Epidermal melanocyte (primary cell): ENCODE measurements around the gene HIF3A.
A peak's percentile ranks its signal among the peaks of the same experiment; 100 is the strongest.

Source experiments
- DNase-seq: peaks from one replicate; pipeline ENCODE4 v3.0.0; 2011; ENCODE audit warnings: low spot score; ENCODE audit not compliant: insufficient read length

Gene HIF3A

DNA sequence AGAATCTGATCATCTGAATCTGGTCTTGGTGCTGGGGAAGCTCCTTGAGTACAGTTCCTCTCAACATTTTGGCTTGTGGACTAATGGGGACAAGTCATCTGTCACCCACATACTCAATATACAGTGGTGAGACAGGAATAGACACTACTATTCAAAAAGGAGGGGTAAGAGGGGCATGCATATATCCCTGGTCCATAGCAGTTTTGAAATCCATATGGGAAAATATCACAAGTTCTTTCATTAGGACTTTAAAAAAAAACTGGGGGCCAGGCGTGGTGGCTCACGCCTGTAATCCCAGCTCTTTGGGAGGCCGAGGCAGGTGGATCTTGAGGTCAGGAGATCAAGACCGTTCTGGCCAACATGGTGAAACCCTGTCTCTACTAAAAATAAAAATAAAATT, 29.8 kb downstream of the HIF3A start:
- no peak for DNase-seq

GRCh38 chr19:46328079-46328478, 31.2 kb downstream of the HIF3A start:
- no peak for DNase-seq

DNA sequence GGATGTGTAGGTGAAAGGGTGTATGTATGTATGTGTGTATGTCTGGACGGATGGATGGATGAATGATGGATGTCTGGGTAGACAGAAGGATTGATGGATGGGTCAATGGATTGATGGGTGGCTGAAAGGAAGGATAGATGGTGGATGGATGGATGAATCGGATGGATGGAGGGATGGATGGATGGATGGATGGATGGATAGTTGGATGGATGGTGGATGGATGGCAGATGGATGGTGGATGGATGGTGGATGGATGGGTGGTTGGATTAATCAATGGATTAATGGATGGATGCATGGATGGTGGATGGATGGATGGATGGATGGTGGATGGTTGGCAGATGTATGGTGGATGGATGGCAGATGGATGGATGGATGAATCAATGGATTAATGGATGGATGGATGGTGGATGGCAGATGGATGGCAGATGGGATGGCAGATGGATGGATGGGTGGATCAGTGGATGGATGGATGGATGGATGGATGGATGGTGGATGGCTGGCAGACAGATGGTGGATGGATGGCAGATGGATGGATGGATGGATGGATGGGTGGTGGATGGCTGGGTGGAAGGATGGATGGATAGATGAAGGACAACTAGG, 33.6 kb downstream of the HIF3A start:
- no peak for DNase-seq

DNA sequence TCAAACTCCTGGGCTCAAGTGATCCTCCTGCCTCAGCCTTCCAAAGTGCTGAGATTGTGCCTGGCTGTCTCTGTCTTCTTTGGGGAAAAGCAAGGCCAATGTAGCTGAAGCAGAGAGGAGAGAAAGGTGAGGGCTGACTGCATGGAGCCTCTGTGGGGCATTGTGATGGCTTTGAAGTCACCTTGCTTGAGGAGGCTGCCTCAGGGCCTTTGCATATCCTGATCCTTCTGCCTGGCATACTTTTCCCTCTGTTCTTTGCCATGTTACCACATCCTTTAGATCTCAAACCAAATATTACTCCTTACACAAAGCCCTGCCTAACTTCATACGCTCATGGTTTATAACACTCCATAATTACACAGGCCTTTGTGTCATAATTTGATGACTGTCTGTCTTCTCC, 40.6 kb downstream of the HIF3A start:
- no peak for DNase-seq

- DNase-seq: no peak
These were observed 42.6 kb downstream of the HIF3A start for GRCh38 chr19:46339446-46339845.

GRCh38 chr19:46340051-46340659, 43.3 kb downstream of the HIF3A start:
- DNase-seq: no peak

- DNase-seq: no peak
These were observed 45.1 kb downstream of the HIF3A start for GRCh38 chr19:46341937-46342336.

GRCh38 chr19:46344363-46344762, 47.5 kb downstream of the HIF3A start:
- no peak for DNase-seq

GRCh38 chr19:46345157-46345556, 48.3 kb downstream of the HIF3A start:
- DNase-seq: no peak

DNA sequence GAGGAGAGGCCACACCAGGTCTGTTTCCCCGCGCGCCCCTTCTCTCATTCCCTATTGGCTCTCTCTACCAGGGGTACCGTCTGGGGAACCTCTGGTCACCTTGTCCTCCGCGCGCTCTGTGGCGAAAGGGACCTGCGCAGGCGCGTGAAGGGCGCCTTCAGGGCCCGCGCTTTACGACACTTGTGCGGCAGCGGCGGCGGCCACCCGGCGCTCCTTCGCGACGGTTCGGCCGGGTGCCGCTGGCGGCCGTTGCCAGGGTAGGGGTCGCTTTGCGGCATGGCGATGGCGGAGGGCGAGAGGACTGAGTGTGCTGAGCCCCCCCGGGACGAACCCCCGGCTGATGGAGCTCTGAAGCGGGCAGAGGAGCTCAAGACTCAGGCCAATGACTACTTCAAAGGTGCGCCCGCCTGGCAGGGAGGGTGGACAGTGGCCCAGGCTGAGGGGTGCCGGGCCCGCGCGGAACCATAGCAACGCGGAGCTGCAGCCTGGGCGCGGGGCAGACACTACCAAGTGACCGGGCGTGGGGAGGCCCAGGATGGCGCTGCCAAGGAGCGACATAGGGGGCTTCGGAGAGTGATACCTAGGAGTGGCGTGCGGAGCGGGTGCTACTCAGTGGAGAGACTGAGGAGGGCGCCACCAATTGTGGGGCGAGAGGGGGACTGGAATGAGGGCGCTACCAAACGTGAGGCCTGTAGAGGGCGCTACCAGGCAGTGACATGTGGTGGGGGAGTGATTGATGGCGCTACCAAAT, 50.2 kb downstream of the HIF3A start, which contains the start of gene PPP5C:
PPP5C (plus strand) TSS at position 267 of the 751 bp plus-strand sequence; CDS start at position 277, 10 bp downstream.
- peak; percentile 97 for DNase-seq

- no peak for DNase-seq
These were observed 50.7 kb downstream of the HIF3A start for GRCh38 chr19:46347572-46347883.

DNA sequence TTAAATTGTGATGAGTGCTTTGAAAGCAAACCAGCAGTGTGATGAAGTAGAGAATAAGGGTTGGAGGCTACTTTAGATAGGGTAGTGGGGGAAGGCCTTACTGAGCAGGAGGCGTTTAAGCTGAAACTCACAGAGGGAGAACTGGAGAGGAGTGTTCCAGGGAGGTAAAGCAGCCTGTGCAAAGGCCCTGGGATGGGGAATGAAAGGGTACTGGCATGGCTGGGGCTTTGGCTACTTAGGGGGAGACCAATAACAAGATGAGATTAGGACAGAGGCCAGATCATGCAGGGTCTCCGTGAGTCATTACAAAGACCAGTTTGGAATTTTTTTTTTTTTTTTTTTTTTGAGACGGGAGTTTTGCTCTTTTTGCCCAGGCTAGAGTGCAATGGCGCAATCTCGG, 51.1 kb downstream of the HIF3A start:
- DNase-seq: no peak

DNA sequence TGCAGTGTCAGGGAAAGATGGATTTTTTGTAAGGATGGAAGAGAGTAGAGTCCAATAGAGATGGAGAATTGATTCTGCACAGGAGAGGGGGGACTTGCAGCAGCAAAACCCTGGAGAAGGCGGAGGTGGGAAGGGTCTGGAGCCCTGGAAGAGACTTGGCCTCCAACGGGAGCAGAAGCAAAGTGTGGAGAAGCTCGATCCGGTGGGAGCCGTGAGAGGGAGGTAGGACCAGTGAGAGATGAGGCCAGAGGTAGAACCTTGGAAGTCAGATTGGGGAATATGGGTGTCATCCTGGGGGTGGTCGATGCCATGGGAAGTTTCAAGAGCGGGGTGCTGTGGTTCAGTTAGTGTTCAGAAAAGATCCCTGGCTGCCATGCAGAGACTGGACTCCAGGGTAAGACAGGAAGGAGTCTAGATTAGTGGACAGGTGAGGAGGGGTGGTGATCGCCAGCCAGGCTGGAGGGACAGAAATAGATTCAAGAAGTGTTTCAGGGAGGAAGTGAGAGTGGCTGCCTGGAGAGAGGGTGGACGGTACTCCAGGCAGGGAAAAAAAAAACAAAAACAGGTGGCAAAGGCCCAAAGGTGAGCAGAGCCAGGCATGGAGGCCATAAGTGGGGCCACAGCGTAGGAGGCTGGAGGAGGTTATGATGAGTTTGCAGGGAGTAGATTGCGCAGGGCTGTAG, 52.6 kb downstream of the HIF3A start:
- DNase-seq: no peak

GRCh38 chr19:46350029-46350757, 53.4 kb downstream of the HIF3A start:
- DNase-seq: no peak

DNA sequence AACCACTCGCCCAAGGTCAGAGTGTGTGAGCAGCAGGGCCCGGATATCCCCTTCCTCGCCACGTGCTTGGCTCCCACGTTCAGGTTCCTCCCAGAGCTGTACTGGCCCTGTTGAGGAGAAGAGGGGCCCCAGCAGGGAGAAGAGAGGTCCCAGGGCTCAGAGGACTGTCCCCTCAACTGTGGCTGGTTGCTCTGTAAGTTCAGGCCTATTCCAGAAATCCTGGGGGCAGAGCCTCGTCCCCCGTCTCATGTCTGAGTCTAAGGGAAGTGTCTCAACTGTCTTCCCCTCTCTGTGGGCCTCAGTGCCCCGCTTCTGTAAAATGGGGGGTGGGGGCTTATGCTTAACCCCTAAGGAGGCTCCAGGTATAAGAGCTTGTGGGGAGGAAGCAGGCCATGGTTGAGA, 53.9 kb downstream of the HIF3A start:
- no peak for DNase-seq

DNA sequence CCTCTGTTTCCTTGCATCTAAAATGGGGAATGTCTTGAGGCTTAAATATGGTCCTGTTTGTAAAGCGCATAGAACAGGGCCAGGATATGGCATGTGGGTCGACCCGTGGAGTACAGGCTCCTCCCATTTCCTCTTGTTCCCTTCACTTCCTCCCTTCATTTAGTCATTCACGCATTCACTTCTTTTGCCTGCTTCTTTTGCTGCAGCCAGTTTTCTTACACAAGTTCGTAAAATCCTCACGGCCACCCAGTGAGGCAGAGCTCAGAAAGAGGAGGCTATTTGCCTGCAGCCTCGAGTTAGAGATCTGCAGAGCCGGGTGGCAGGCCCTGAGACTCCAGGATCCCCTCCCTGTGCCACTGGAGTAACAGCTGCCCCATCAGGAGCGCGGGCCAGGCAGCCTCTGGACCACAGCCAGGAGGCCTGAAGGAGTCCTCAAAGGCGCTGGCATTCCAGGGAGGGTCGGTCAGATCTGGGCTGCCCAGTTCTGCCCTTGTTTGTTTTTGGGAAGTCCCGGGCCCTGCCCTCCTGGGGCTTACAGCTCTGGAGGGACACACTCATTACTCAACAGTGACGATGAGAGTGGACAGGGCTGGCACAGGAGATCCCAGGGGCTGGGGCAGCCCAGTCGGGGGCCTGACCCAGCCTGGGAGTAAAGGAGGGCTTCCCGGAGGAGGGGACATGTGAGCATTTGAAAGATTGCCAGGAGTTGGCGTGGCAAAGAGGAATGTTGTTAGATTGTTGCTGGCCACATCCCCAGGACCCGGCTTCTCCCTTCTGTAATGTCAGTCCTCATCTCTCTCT, 54.6 kb downstream of the HIF3A start:
- peak; percentile 45 for DNase-seq

- DNase-seq: no peak
These were observed 57.1 kb downstream of the HIF3A start for GRCh38 chr19:46353730-46354528.

DNA sequence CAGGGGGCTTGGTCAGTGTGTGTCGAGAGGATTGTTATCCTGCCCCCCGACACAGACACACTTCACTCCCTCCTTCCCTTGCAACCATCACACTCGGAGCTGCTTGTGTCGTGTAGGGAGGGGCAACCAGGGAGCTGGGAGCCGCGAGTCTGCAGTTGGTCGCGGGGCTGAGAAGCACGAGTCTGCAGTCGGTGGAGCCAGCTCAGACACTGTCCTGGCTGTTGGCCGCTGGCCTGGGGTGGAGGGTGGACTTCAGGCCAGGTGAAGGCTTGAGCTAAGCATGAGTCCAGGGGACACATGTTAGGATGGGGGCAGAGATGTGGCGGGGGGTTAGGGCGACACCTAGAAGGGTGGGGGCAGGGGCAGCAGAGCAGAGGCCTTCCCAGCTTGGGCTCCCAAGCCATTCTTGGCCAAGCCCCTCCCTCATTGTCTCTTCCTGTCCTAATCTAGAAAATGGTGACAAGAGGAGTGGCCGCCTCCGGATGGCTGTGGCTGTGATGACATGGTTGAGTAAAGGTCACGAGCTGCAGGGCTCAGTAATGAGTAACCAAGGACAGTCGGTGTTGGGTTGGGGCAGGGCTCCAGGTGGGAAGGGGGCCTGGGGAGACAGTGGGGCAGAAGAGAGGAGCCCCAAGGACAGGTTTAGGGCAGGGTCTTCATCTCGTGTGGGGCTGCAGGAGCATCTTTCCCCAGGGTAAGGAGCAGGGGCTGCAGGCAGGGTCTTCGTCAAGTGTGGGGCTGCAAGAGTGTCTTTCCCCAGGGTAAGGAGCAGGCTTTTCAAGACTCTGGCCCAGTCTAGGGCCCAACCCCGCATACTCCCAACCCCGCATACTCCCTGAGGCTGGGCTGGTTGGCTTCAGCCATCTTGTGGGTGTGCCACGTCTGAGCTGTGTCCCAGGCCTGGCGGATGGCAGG, 58.6 kb downstream of the HIF3A start:
- DNase-seq: no peak
